Measurements from ENCODE around the gene GNAO1. TPM values are rescaled to one million over a fixed set of nuclear protein-coding genes. Genes with fewer than 3 reads are reported as not detected.

GNAO1 gene
- polyA plus RNA-seq, 1 donor (not counting 4 experiments of a cell fraction or from before 2014, with no cell fraction given): 0.13 TPM

- Histone ChIP-seq H3K36me3 (ENCODE audit: control insufficient read depth in 2 of 2, extremely low read depth in 1 of 2, insufficient read depth in 2 of 2, low read length in 2 of 2) (no peaks in the 10 kb centered on the region), H3K27me3 (ENCODE audit: control insufficient read depth, extremely low read depth, insufficient read depth, low read length) (no peaks in the 10 kb centered on the region), H3K27ac (ENCODE audit: control insufficient read depth, insufficient read depth, low read length) (no peak overlapping the region), H4K20me1 (ENCODE audit: control insufficient read depth, extremely low read depth, insufficient read depth, low read length) (no peaks in the 10 kb centered on the region), H3K9ac (ENCODE audit: control insufficient read depth, extremely low read depth, insufficient read depth, low read length) (no peak overlapping the region), H3K4me2 (ENCODE audit: control insufficient read depth, extremely low read depth, insufficient read depth, low read depth, low read length) (no peak overlapping the region), H3K4me3 (ENCODE audit: control insufficient read depth in 2 of 3, extremely low read depth in 1 of 3, insufficient read depth in 2 of 3, low read depth in 1 of 3, low read length in 3 of 3) (no peak overlapping the region), H3K4me1 (ENCODE audit: control insufficient read depth, extremely low read depth, insufficient read depth, low read length) (no peaks in the 10 kb centered on the region), H3K9me3 (ENCODE audit: control insufficient read depth, low read depth, low read length) (no peaks in the 10 kb centered on the region), H3K79me2 (ENCODE audit: control insufficient read depth, insufficient read depth, low read length) (no peaks in the 10 kb centered on the region), H3K9me1 (ENCODE audit: control insufficient read depth, extremely low read depth, insufficient read depth, low read length) (no peaks in the 10 kb centered on the region), H2AFZ (ENCODE audit: control insufficient read depth, low read length) (no peak overlapping the region)
- FAIRE-seq: no peak
- no peak for DNase-seq (ENCODE audit: low read depth, low spot score)
- TF ChIP-seq CTCF (optimal IDR thresholded peaks at IDR 0.05 in 1 of 3, IDR thresholded peaks at IDR 0.05 in 1 of 3, conservative IDR thresholded peaks at IDR 0.05 in 1 of 3; ENCODE audit: extremely low read depth in 1 of 3, insufficient read depth in 2 of 3, low read length in 3 of 3): no peak
- no peak for TF ChIP-seq EZH2 (IDR thresholded peaks at IDR 0.05; ENCODE audit: low read length)
- dilution Hi-C loops (cut with MboI; ENCODE audit: extremely low pct_ligation_motif_present, low sequenced_read_pairs): no loop called here
Observed at GRCh38 chr16:56161658-56162057, 29.6 kb upstream of the GNAO1 start.

GRCh38 chr16:56163089-56163488 is 28.2 kb upstream of the GNAO1 start:
- no peak overlapping the region for H2AFZ ChIP-seq (ENCODE audit: control insufficient read depth, low read length)
- H3K36me3 ChIP-seq (ENCODE audit: control insufficient read depth in 2 of 2, extremely low read depth in 1 of 2, insufficient read depth in 2 of 2, low read length in 2 of 2): no peaks in the 10 kb centered on the region
- H3K27ac ChIP-seq (ENCODE audit: control insufficient read depth, insufficient read depth, low read length): no peak overlapping the region
- H3K79me2 ChIP-seq (ENCODE audit: control insufficient read depth, insufficient read depth, low read length): no peaks in the 10 kb centered on the region
- no peaks in the 10 kb centered on the region for H4K20me1 ChIP-seq (ENCODE audit: control insufficient read depth, extremely low read depth, insufficient read depth, low read length)
- no peaks in the 10 kb centered on the region for H3K9me3 ChIP-seq (ENCODE audit: control insufficient read depth, low read depth, low read length)
- TF ChIP-seq CTCF (optimal IDR thresholded peaks at IDR 0.05 in 1 of 3, IDR thresholded peaks at IDR 0.05 in 1 of 3, conservative IDR thresholded peaks at IDR 0.05 in 1 of 3; ENCODE audit: extremely low read depth in 1 of 3, insufficient read depth in 2 of 3, low read length in 3 of 3) (no peak), EZH2 (IDR thresholded peaks at IDR 0.05; ENCODE audit: low read length) (no peak)
- FAIRE-seq (no peak), DNase-seq (ENCODE audit: low read depth, low spot score) (no peak)
- dilution Hi-C loops (cut with MboI; ENCODE audit: extremely low pct_ligation_motif_present, low sequenced_read_pairs): no loop called here
- no peaks in the 10 kb centered on the region for H3K9me1 ChIP-seq (ENCODE audit: control insufficient read depth, extremely low read depth, insufficient read depth, low read length)
- H3K9ac ChIP-seq (ENCODE audit: control insufficient read depth, extremely low read depth, insufficient read depth, low read length): no peak overlapping the region
- H3K4me3 ChIP-seq (ENCODE audit: control insufficient read depth in 2 of 3, extremely low read depth in 1 of 3, insufficient read depth in 2 of 3, low read depth in 1 of 3, low read length in 3 of 3): no peak overlapping the region
- H3K4me1 ChIP-seq (ENCODE audit: control insufficient read depth, extremely low read depth, insufficient read depth, low read length): no peaks in the 10 kb centered on the region
- no peaks in the 10 kb centered on the region for H3K27me3 ChIP-seq (ENCODE audit: control insufficient read depth, extremely low read depth, insufficient read depth, low read length)
- no peak overlapping the region for H3K4me2 ChIP-seq (ENCODE audit: control insufficient read depth, extremely low read depth, insufficient read depth, low read depth, low read length)

Data from keratinocyte (primary cell).